ENCODE data around the gene TMEM248.

DNA sequence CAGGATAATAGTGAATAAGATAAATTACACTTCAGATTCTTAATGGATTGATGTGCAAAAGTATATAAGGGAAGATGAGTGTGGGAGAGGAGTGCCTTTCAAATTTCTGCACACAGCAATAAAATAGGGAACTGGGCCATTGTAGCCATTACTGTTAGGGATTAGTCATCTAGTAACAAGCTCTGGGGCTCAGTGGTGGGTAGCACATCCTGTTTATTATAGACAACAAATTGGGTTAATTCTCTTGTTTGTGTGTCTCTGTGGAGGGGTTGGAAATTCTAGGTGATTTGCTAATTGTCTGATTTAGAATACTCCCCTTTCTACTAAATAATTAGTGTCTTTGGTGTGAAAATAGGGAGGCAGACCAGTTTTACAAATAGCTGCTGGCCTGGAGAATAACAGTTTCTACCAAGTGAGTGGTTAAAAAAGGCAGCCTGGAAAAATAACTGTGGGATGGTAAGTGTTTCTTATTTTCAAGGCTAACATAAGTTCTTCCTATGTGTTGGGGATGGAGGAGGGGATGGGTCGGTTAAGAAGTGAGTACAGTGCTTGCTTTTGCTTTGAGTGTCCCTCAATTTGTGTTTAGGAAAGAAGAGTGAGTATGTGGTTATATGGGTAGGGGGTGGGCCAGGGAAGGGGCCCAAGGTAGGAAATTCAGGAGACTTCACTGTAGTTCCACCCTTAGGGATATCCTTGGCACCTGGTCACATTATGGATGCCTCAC lies 43.3 kb upstream of the TMEM248 start:
- TF ChIP-seq, protein P1, sequence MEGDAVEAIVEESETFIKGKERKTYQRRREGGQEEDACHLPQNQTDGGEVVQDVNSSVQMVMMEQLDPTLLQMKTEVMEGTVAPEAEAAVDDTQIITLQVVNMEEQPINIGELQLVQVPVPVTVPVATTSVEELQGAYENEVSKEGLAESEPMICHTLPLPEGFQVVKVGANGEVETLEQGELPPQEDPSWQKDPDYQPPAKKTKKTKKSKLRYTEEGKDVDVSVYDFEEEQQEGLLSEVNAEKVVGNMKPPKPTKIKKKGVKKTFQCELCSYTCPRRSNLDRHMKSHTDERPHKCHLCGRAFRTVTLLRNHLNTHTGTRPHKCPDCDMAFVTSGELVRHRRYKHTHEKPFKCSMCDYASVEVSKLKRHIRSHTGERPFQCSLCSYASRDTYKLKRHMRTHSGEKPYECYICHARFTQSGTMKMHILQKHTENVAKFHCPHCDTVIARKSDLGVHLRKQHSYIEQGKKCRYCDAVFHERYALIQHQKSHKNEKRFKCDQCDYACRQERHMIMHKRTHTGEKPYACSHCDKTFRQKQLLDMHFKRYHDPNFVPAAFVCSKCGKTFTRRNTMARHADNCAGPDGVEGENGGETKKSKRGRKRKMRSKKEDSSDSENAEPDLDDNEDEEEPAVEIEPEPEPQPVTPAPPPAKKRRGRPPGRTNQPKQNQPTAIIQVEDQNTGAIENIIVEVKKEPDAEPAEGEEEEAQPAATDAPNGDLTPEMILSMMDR (IDR thresholded peaks at IDR 0.05; ENCODE audit: low read depth, low read length): no peak
- TF ChIP-seq EZH2phosphoT487 (IDR thresholded peaks at IDR 0.05; ENCODE audit: low read depth): no peak
